HG02973 (cell line): ENCODE data around the gene H2AZ2.
"Not testable (repeated sequence)": the region's sequence is repeated elsewhere in the genome, so short reads cannot be mapped to it uniquely, and the experiment has no call there.

Source experiments
- ATAC-seq: cut with Tn5 transposase; IDR thresholded peaks from one replicate; pipeline ENCODE4 v1.9.1; 2021; ENCODE audit warnings: moderate library complexity; ENCODE audit not compliant: unreplicated experiment

Gene H2AZ2

GRCh38 chr7:44871918-44872317, 24.0 kb upstream of the H2AZ2 start:
- not testable (repeated sequence) for ATAC-seq

- ATAC-seq: not testable (repeated sequence)
Observed at GRCh38 chr7:44870780-44871179, 22.9 kb upstream of the H2AZ2 start.

DNA sequence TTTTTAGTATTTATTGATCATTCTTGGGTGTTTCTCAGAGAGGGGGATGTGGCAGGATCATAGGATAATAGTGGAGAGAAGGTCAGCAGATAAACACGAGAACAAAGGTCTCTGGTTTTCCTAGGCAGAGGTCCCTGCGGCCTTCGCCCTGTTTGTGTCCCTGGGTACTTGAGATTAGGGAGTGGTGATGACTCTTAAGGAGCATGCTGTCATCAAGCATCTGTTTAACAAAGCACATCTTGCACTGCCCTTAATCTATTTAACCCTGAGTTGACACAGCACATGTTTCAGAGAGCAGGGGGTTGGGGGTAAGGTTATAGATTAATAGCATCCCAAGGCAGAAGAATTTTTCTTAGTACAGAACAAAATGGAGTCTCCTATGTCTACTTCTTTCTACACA, 22.4 kb upstream of the H2AZ2 start:
- not testable (repeated sequence) for ATAC-seq

DNA sequence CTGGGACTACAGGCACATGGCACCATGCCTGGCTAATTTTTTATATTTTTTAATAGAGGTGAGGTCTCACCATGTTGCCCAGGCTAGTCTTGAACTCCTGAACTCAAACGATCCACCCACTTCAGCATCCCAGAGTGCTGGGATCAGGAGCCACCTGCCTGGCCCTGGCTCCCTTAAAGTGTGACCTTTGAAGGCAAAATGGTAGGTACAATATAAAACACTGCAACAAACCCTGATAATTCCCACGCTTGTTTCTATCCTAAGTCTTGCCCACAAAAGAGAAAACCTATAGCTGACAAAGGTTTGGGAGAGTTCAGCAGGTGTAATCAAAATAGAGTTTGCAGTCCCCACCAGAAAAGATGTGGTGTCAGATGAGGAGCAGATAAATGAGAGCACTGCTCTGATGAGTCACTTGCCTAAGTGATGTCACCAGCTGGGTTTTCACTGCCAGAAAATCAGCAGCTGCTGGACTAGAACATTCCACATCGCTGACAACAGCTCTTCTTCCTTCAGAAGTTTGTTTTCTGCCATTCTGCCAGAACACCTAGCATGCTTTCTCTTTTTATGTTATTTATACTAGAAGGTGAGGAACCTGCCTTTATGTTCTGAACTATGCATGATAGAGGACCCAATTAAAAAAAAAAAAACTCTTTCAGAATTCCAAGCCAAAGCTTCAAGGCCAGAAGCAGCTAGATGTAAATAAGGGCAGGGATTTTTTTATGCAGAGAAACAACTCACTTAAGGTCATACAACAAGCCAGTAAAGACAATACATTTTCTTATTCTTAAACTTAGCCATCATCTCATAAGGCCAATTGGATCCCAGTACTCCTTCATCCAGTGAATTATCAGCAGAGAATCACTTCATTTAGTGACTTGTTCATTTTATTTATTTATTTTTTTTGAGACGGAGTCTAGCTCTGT, 19.4 kb upstream of the H2AZ2 start:
- ATAC-seq: no peak

DNA sequence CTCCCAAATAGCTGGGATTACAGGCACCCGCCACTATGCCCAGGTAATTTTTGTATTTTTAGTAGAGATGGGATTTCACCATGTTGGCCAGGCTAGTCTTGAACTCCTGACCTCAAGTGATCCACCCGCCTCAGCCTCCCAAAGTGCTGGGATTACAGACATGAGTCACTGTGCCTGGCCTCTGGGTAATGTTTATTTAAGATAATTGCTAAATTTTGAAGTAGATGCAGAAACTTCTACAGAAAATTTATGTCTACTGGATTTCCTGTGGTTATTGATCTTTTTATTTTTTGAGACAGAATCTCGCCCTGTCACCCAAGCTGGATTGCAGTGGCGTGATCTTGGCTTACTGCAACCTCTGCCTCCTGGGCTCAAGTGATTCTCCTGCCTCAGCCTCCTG, 14.1 kb upstream of the H2AZ2 start:
- ATAC-seq: not testable (repeated sequence)

DNA sequence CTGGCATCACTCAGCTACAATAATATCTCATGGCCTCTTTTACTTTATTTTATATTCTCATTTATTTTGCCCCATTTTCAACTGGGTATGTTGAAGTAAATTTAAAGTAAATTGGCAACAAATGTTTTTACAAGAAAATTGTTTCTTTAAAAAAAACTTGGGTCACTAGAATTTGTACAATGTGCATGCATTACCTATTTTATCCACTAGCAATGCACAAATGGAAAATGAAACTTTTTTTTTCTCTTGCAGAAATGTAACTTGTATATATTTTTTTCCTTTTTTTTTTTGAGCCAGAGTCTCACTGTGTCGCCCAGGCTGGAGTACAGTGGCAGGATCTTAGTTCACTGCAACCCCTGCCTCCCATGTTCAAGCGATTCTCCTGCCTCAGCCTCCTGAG, 10.3 kb upstream of the H2AZ2 start:
- ATAC-seq: no peak

DNA sequence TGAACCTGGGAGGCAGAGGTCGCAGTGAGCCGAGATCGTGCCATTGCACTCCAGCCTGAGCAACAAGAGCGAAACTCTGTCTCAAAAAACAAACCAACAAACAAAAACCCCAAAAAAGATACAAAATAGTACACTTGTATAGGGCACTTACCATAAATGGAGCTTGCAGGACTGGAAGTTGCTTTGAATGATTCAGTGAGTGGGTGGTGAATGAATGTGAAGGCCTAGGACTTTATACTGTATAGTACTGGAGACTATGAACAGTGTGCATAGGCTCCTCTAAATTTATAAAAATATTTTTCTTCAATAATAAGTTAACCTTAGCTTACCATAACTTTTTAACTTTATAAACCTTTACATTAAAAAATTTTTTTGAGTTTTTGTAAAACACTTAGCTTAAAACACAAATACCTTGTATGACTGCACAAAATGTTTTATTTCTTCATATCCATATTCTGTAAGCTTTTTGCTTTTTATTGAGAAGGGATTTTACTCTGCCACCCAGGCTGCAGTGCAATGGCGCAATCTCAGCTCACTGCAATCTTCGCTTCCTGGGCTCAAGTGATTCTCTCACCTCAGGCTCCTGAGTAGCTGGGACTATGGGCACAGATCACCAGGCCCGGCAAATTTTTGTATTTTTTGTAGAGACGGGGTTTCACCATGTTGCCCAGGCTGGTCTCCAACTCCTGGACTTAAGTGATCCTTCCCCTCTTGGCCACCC, 6.9 kb upstream of the H2AZ2 start:
- no peak for ATAC-seq

DNA sequence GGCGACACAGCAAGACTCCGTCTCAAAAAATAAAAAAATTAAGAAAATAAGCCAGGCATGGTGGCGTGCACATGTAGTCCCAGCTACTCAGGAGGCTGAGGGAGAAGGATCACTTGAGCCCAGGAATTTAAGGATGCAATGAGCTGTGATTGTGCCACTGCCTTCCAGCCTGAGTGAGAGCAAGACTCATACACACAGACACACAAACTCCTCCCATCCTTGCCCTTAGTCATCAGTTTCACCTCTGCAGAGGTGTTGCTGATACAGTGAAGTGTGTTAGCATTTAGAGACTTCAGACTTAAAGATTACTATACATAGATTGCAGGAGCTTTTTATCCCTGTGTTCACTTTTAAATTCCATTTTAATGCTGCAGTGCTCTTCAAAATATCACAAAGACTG, 5.5 kb upstream of the H2AZ2 start:
- ATAC-seq: no peak

GRCh38 chr7:44852590-44852989, 4.7 kb upstream of the H2AZ2 start:
- no peak for ATAC-seq

DNA sequence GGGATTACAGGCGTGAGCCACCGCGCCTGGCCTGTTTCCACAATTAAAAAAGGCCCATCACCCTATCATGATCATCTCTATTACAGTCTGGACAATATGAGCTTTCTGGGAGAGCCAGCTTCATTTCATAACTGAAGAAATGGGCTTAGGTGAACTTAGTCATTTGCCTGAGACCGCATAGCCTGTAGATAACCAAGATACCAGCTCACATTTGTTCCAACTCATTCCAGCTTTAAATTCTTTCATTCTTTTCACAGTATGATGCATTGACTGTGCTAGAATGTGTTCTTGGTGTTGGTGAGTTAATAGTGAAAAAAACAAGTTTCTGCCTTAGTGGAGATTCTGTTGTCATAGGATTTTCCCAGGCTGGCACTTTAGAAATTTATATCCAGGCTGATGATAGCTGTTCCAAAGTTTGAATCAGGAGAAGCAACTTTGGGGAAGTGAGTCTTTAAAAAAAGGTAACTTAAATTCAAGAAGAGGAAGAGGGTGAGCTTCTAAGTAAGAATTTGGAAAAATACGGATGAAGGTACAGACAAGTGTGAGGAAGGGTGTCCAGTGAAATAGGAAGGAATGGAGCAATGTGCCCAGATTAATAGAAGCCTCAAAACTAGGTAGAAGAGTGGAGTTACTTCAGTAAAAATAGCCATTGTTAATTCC, 2.1 kb upstream of the H2AZ2 start:
- ATAC-seq: no peak

DNA sequence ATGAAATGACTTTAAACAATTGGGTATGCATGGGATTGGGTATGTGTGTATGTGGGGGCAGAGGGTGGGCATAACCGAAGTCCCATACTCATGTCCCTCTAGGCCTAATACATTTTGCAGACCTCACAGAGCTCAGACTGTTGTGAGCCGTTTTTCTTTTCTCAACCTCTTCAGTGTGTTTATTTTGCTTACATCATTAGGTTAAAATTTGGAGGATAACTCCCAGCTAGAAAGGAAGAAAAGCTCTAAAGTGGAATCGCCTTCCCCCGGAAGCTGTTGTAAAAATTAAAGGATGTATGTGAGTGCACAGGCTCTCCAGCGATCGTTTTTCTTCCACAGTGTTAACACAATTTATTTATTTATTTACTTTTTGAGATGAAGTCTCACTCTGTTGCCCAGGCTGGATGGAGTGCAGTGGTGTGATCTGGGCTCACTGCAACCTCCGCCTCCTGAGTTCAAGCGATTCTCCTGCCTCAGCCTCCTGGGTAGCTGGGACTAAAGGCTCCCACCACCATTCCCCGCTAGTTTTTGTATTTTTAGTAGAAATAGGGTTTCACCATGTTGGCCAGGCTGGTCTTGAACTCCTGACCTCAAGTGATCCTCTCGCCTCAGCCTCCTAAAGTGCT, 1.5 kb upstream of the H2AZ2 start:
- ATAC-seq: no peak

DNA sequence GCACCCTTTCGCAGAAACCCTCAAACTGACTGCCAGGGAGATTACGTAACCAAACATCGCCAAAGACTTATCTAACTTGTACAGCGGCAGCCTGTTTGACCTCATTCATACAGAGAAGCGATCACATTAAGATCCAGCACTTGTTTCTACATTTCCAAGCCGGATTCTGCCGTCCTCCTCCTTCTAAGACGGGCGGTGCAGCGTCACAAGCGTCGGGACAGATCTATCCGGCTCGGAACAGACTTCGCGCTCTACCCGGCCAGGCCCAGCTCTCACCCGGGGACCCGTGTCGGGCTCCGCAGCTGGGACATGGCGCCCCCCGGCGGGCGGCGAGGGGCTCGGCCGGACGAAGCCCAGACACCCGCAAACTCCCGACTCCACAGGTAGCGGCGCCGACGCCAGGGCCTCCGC, 373 bp downstream of the H2AZ2 start:
- peak; percentile 68 for ATAC-seq

DNA sequence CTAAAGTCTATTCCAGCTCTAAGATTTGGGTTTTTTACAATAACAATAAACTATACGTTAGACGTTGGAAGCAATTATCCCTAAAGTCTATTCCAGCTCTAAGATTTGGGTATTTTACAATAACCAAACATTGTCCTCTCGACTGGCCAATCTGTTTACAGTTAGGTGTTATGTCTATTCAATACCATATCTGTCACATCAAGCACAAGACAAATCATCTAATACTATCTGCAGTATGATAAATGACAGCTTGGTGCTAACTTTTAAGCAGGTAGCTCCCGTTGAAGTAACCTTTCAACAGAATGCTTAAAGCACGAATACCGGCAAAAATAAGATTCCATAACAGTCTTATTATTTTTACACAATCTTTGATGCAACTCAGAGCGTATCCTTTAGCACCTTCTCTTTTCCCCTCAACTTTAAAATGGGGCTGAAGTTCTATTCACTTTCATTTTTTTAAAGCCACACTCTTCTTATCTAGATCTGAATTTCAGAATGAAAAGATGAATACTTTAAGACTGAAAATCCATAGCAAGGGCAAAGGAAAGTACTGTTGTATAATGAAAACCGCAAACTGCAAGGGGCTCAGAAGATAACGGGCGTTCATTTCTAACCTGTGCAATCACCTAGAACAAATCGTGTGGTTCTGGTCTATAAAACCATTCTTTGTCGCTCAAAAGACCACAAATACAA, 925 bp downstream of the H2AZ2 start:
- no peak for ATAC-seq

DNA sequence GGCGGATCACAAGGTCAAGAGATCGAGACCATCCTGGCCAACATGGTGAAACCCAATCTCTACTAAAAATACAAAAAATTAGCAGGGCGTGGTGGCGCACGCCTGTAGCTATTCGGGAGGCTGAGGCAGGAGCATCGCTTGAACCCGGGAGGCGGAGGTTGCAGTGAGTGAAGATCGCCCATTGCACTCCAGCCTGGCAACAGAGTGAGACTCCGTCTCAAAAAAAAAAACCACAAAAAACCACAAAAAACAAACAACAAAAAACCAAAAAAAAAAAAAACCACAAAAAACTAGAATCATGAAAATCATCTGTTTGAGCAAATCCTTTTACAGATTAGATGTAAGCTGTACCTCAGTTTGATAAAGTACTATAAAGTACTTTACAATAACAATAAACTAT, 1.5 kb downstream of the H2AZ2 start:
- ATAC-seq: not testable (repeated sequence)

- no peak for ATAC-seq
Observed at GRCh38 chr7:44845451-44845850, 2.4 kb downstream of the H2AZ2 start.

DNA sequence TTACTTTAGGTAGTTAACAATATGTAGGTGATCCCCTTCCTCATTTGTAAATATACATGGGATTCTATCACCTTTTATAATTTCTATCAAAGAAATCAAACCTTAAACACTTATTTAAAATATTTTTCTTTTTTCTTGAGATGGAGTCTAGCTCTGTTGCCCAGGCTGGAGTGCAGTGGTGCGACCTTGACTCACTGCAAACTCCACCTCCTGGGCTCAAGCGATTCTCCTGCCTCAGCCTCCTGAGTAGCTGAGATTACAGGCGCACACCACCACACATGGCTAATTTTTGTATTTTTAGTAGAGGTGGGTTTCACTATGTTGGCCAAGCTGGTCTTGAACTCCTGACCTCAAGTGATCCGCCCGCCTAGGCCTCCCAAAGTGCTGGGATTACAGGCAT, 4.4 kb downstream of the H2AZ2 start:
- ATAC-seq: not testable (repeated sequence)

- ATAC-seq: not testable (repeated sequence)
Observed at GRCh38 chr7:44842675-44843074, 5.2 kb downstream of the H2AZ2 start.

- ATAC-seq: no peak
Observed at GRCh38 chr7:44838751-44839150, 9.1 kb downstream of the H2AZ2 start.

GRCh38 chr7:44827567-44827966, 20.3 kb downstream of the H2AZ2 start:
- ATAC-seq: no peak

- ATAC-seq: no peak
Observed at GRCh38 chr7:44824894-44825526, 22.9 kb downstream of the H2AZ2 start.
